Mesenchymal stem cell (in vitro differentiated cells and primary cell): ENCODE data around the gene CABCOCO1.

Experiments
- DNase-seq: peaks from one replicate; pipeline ENCODE4 v3.0.0-alpha.2; 2013
- H2AFZ ChIP-seq: one replicate; pipeline ENCODE4 v1.6.1; 2013; ENCODE audit warnings: low read depth, mild to moderate bottlenecking, control low read depth, inconsistent platforms, low read length, moderate library complexity
- H2AK5ac ChIP-seq: 2 replicates; pipeline ENCODE4 v1.6.1; 2013; ENCODE audit warnings: low read length, moderate library complexity, mild to moderate bottlenecking, inconsistent platforms; ENCODE audit not compliant: severe bottlenecking
- H2BK120ac ChIP-seq: one replicate; pipeline ENCODE4 v1.6.1; 2013; ENCODE audit warnings: low read depth, mild to moderate bottlenecking, inconsistent platforms, low read length, moderate library complexity
- H2BK12ac ChIP-seq, 2 experiments: one replicate each; pipeline ENCODE4 v1.6.1; 2013; ENCODE audit warnings: inconsistent platforms in 2 of 2, low read length in 2 of 2, mild to moderate bottlenecking in 2 of 2, moderate library complexity in 2 of 2, control low read depth in 1 of 2
- H2BK15ac ChIP-seq: one replicate; pipeline ENCODE4 v1.6.1; 2013; ENCODE audit warnings: mild to moderate bottlenecking, low read depth, inconsistent platforms; ENCODE audit not compliant: poor library complexity, severe bottlenecking
- H2BK5ac ChIP-seq: 2 replicates; pipeline ENCODE4 v1.6.1; 2013; ENCODE audit warnings: low read depth, mild to moderate bottlenecking, low read length, control low read depth, inconsistent platforms; ENCODE audit not compliant: poor library complexity, severe bottlenecking
- H3K14ac ChIP-seq, 2 experiments: one replicate each; pipeline ENCODE4 v1.6.1; 2013; ENCODE audit warnings: inconsistent platforms in 2 of 2, low read length in 2 of 2, control low read depth in 1 of 2, mild to moderate bottlenecking in 1 of 2, moderate library complexity in 1 of 2
- H3K18ac ChIP-seq, 2 experiments: one replicate each; pipeline ENCODE4 v1.6.1; 2013; ENCODE audit warnings: inconsistent platforms in 2 of 2, low read length in 2 of 2, control low read depth in 1 of 2, low read depth in 1 of 2, mild to moderate bottlenecking in 1 of 2
- H3K23ac ChIP-seq, 2 experiments: one replicate each; pipeline ENCODE4 v1.6.1; 2013; ENCODE audit warnings: inconsistent platforms in 2 of 2, low read length in 2 of 2, mild to moderate bottlenecking in 2 of 2, moderate library complexity in 2 of 2, control low read depth in 1 of 2
- H3K27ac ChIP-seq: 2 replicates; pipeline ENCODE4 v1.5.1; 2013; ENCODE audit warnings: mild to moderate bottlenecking, moderate library complexity, low read length, control low read depth, inconsistent platforms; ENCODE audit not compliant: poor library complexity, severe bottlenecking
- H3K27me3 ChIP-seq, 2 experiments: 2 replicates each; pipeline versions ENCODE4 v1.6.1 to v1.7.0; 2013; ENCODE audit warnings: low read length in 2 of 2, mild to moderate bottlenecking in 2 of 2, moderate library complexity in 2 of 2, control low read depth in 1 of 2, inconsistent platforms in 1 of 2; ENCODE audit not compliant: control insufficient read depth in 1 of 2, insufficient read depth in 1 of 2
- H3K36me3 ChIP-seq, 2 experiments: 2 replicates each; pipeline versions ENCODE4 v1.6.1 to v1.7.0; 2013; ENCODE audit warnings: low read length in 2 of 2, control low read depth in 1 of 2, inconsistent platforms in 1 of 2, low read depth in 1 of 2, mild to moderate bottlenecking in 1 of 2; ENCODE audit not compliant: insufficient read depth in 2 of 2, control insufficient read depth in 1 of 2
- H3K4ac ChIP-seq, 2 experiments: one replicate each; pipeline ENCODE4 v1.6.1; 2013; ENCODE audit warnings: inconsistent platforms in 2 of 2, low read length in 2 of 2, mild to moderate bottlenecking in 2 of 2, moderate library complexity in 2 of 2, control low read depth in 1 of 2, low read depth in 1 of 2
- H3K4me1 ChIP-seq: 2 replicates; pipeline ENCODE4 v1.6.1; 2013; ENCODE audit warnings: low read depth, low read length, control low read depth; ENCODE audit not compliant: control insufficient read depth, insufficient read depth
- H3K4me2 ChIP-seq: 2 replicates; pipeline ENCODE4 v1.6.1; 2013; ENCODE audit warnings: low read length, mild to moderate bottlenecking, inconsistent platforms; ENCODE audit not compliant: poor library complexity, severe bottlenecking
- H3K4me3 ChIP-seq, 2 experiments: 2 replicates each; pipeline versions ENCODE4 v1.5.1 to v1.7.0; 2013; ENCODE audit warnings: low read length in 2 of 2, mild to moderate bottlenecking in 2 of 2, control low read depth in 1 of 2, low read depth in 1 of 2; ENCODE audit not compliant: insufficient read depth in 1 of 2
- H3K79me1 ChIP-seq: replicated peaks from 2 replicates; pipeline ENCODE4 v1.6.1; 2013; ENCODE audit warnings: mild to moderate bottlenecking, control low read depth, low read length, inconsistent platforms; ENCODE audit not compliant: poor library complexity, severe bottlenecking
- H3K9ac ChIP-seq: 2 replicates; pipeline ENCODE4 v1.7.0; 2013; ENCODE audit warnings: mild to moderate bottlenecking, low read length, moderate library complexity
- H3K9me3 ChIP-seq: 2 replicates; pipeline ENCODE4 v1.7.0; 2013; ENCODE audit warnings: mild to moderate bottlenecking, low read length; ENCODE audit not compliant: control insufficient read depth
- H4K8ac ChIP-seq: one replicate; pipeline ENCODE4 v1.6.1; 2013; ENCODE audit warnings: inconsistent platforms, mild to moderate bottlenecking, low read length, moderate library complexity
- H4K91ac ChIP-seq: one replicate; pipeline ENCODE4 v1.6.1; 2013; ENCODE audit warnings: mild to moderate bottlenecking, low read length, inconsistent platforms
- WGBS: methylation state at CpG from one replicate; pipeline ENCODE4 v1.1.7; 2013; ENCODE audit warnings: mixed read lengths; 5-methylcytosine and 5-hydroxymethylcytosine counted together

CABCOCO1 gene

GRCh38 chr10:61759751-61760150 lies 97.0 kb downstream of the CABCOCO1 start:
- no peak overlapping the region for H2BK15ac ChIP-seq
- no peak overlapping the region for H3K4me2 ChIP-seq
- peak overlapping the region; percentile 88 for H2AK5ac ChIP-seq
- H3K14ac ChIP-seq, result no peak overlapping the region
- H3K9me3 ChIP-seq, result no peaks in the 10 kb centered on the region
- no peak overlapping the region for H3K9ac ChIP-seq
- peak overlapping the region in 1 of 2 experiments; percentile 24 for H2BK12ac ChIP-seq
- DNase-seq, result no peak
- no peaks in the 10 kb centered on the region for H3K27me3 ChIP-seq
- no peak overlapping the region for H3K23ac ChIP-seq
- H3K79me1 ChIP-seq, result no peaks in the 10 kb centered on the region
- no peak overlapping the region for H3K4me3 ChIP-seq
- no peak overlapping the region for H4K91ac ChIP-seq
- no peak overlapping the region for H2BK5ac ChIP-seq
- H2BK120ac ChIP-seq, result no peak overlapping the region
- H3K4ac ChIP-seq, result no peak overlapping the region
- peaks cover 2% of the 10 kb centered on the region for H3K4me1 ChIP-seq
- no peaks in the 10 kb centered on the region for H3K36me3 ChIP-seq
- 98% methylated on average over 4 of the region's 4 CpGs for WGBS
- H3K27ac ChIP-seq, result no peak overlapping the region
- H3K18ac ChIP-seq, result no peak overlapping the region
- no peak overlapping the region for H4K8ac ChIP-seq
- no peak overlapping the region for H2AFZ ChIP-seq

- Histone ChIP-seq H3K23ac (no peak overlapping the region), H3K79me1 (no peaks in the 10 kb centered on the region), H3K9ac (peak overlapping the region; percentile 23), H2BK5ac (no peak overlapping the region), H3K4me3 (no peak overlapping the region), H3K18ac (no peak overlapping the region), H2BK12ac (no peak overlapping the region), H2BK15ac (no peak overlapping the region), H3K14ac (no peak overlapping the region), H2AFZ (no peak overlapping the region), H3K36me3 (no peaks in the 10 kb centered on the region), H2AK5ac (no peak overlapping the region), H4K8ac (no peak overlapping the region), H4K91ac (no peak overlapping the region), H2BK120ac (no peak overlapping the region), H3K4ac (no peak overlapping the region), H3K9me3 (no peaks in the 10 kb centered on the region), H3K4me1 (peaks cover 2% of the 10 kb centered on the region), H3K27me3 (no peaks in the 10 kb centered on the region), H3K4me2 (no peak overlapping the region), H3K27ac (peak overlapping the region; percentile 64)
- peak; percentile 84 for DNase-seq
- 22% methylated on average over 4 of the region's 4 CpGs for WGBS
These were observed 98.5 kb downstream of the CABCOCO1 start for GRCh38 chr10:61760943-61761824.

- Histone ChIP-seq H3K79me1 (no peaks in the 10 kb centered on the region), H2BK15ac (no peak overlapping the region), H3K4ac (no peak overlapping the region), H2BK120ac (no peak overlapping the region), H3K14ac (no peak overlapping the region), H3K9me3 (no peaks in the 10 kb centered on the region), H2BK5ac (no peak overlapping the region), H2AFZ (no peak overlapping the region), H2AK5ac (no peak overlapping the region), H3K36me3 (no peaks in the 10 kb centered on the region), H3K27me3 (no peaks in the 10 kb centered on the region), H3K18ac (no peak overlapping the region), H3K23ac (no peak overlapping the region), H3K4me2 (no peak overlapping the region), H3K4me3 (no peak overlapping the region), H4K91ac (no peak overlapping the region), H3K9ac (no peak overlapping the region), H2BK12ac (no peak overlapping the region), H3K27ac (peak overlapping the region; percentile 41), H4K8ac (no peak overlapping the region), H3K4me1 (peaks cover 2% of the 10 kb centered on the region)
- DNase-seq, result no peak
- WGBS, result 100% methylated on average over 1 of the region's 3 CpGs
These were observed 99.1 kb downstream of the CABCOCO1 start for GRCh38 chr10:61761825-61762217.

- H3K23ac ChIP-seq, result no peak overlapping the region
- no peak overlapping the region for H3K27ac ChIP-seq
- no peaks in the 10 kb centered on the region for H3K27me3 ChIP-seq
- H3K4me2 ChIP-seq, result no peak overlapping the region
- H2BK15ac ChIP-seq, result no peak overlapping the region
- H2BK120ac ChIP-seq, result no peak overlapping the region
- H3K4ac ChIP-seq, result no peak overlapping the region
- no peak overlapping the region for H3K4me3 ChIP-seq
- no peak for DNase-seq
- no peaks in the 10 kb centered on the region for H3K4me1 ChIP-seq
- no peak overlapping the region for H3K14ac ChIP-seq
- H2BK12ac ChIP-seq, result no peak overlapping the region
- H2AFZ ChIP-seq, result no peak overlapping the region
- H3K18ac ChIP-seq, result no peak overlapping the region
- no peak overlapping the region for H4K91ac ChIP-seq
- no peaks in the 10 kb centered on the region for H3K9me3 ChIP-seq
- 96% methylated on average over 3 of the region's 3 CpGs for WGBS
- no peaks in the 10 kb centered on the region for H3K79me1 ChIP-seq
- H3K9ac ChIP-seq, result no peak overlapping the region
- H2AK5ac ChIP-seq, result no peak overlapping the region
- peak overlapping the region; percentile 27 for H4K8ac ChIP-seq
- no peaks in the 10 kb centered on the region for H3K36me3 ChIP-seq
- no peak overlapping the region for H2BK5ac ChIP-seq
These were observed 101.0 kb downstream of the CABCOCO1 start for GRCh38 chr10:61763778-61764177.
